Upper lobe of left lung (tissue), 4 donors: Measurements from ENCODE around the gene WDR76.

Experiments
- CTCF ChIP-seq, 6 experiments: fragments of 450-650 bp in 4 of 6; fragments of 200-600 bp in 2 of 6; sonication (generic) in 2 of 6; IDR thresholded peaks; one replicate each; pipeline ENCODE4 v1.5.1; 2016 to 2019; ENCODE audit warnings: antibody characterized with exemption in 6 of 6
- EP300 ChIP-seq, 4 donors: sonication (generic); formaldehyde crosslinking; IDR thresholded peaks; one replicate each; pipeline ENCODE4 v1.5.1; 2017; ENCODE audit warnings: antibody characterized with exemption in 4 of 4, control low read depth in 2 of 4
- POLR2A ChIP-seq, 4 donors: fragments of 450-650 bp; IDR thresholded peaks; one replicate each; pipeline ENCODE4 v1.5.1; 2016 to 2017; ENCODE audit warnings: antibody characterized with exemption in 4 of 4, mild to moderate bottlenecking in 2 of 4

GRCh38 chr15:43913026-43913780 lies 86.4 kb downstream of the WDR76 start:
- TF ChIP-seq CTCF (IDR thresholded peaks at IDR 0.05) (no peak), POLR2A (IDR thresholded peaks at IDR 0.05) (no peak), EP300 (IDR thresholded peaks at IDR 0.05) (no peak)
